Peyer's patch (tissue), 4 donors: Measurements from ENCODE around the gene MCM7.

Experiments
- CTCF ChIP-seq, 6 experiments: fragments of 450-650 bp in 4 of 6; fragments of 200-600 bp in 2 of 6; sonication (generic) in 1 of 6; IDR thresholded peaks; one replicate each; pipeline ENCODE4 v1.5.1; 2017 to 2019; ENCODE audit warnings: antibody characterized with exemption in 6 of 6, mild to moderate bottlenecking in 3 of 6, moderate library complexity in 1 of 6
- POLR2A ChIP-seq, 2 donors: fragments of 450-650 bp; IDR thresholded peaks; one replicate each; pipeline ENCODE4 v1.5.1; 2017; ENCODE audit warnings: antibody characterized with exemption in 2 of 2, mild to moderate bottlenecking in 2 of 2, moderate library complexity in 2 of 2

DNA sequence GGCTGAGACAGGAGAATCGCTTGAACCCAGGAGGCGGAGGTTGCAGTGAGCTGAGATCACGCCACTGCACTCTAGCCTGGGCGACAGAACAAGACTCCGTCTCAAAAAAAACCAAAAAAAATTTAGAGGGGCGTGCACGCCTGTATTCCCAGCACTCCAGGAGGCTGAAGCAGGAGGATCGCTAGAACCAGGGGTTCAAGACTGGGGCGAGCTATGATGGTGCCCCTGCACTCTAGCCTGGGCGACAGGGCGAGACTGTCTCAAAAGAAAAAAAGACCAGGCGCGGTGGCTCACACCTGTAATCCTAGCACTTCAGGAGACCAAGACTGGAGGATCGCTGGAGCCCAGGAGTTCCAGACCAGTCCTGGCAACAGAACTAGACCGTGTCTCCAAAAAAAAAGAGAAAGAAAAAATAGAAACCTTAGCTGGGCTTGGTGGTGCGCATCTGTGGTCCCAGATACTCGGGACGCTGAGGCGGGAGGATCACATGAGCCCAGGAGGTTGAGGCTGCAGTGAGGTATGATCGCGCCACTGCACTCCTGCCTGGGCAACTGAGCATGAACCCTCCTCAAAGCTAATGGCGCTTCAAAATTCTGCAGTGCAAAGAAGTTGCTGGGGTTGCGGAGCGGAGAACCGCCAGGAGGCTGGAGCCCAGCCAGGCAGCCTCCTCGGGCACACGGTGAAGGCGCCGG is 25.2 kb upstream of the MCM7 start:
- TF ChIP-seq CTCF (IDR thresholded peaks at IDR 0.05) (peak in 2 of 6 experiments; percentile 9 to 18), POLR2A (IDR thresholded peaks at IDR 0.05) (no peak)
